HG03575 (cell line): ENCODE results near the gene NPSR1.
"Not testable (repeated sequence)": the region's sequence is repeated elsewhere in the genome, so short reads cannot be mapped to it uniquely, and the experiment has no call there.

Experiments
- ATAC-seq: cut with Tn5 transposase; IDR thresholded peaks from one replicate; pipeline ENCODE4 v1.9.1; 2021; ENCODE audit not compliant: unreplicated experiment, insufficient number of reproducible peaks, low FRiP score; ENCODE audit errors: extremely low read depth

The NPSR1 gene

GRCh38 chr7:34657632-34658268 lies at the start of gene NPSR1:
Gene NPSR1, plus strand, starts transcription at chr7:34658218. Its CDS starts 195 bp downstream, at chr7:34658413.
- no peak for ATAC-seq

- ATAC-seq = no peak
Observed at GRCh38 chr7:34612661-34613060, 45.4 kb upstream of the NPSR1 start.

- no peak for ATAC-seq
Observed at GRCh38 chr7:34620425-34620824, 37.6 kb upstream of the NPSR1 start.

- ATAC-seq = no peak
Observed at GRCh38 chr7:34622182-34622581, 35.8 kb upstream of the NPSR1 start.

GRCh38 chr7:34622771-34623250 lies 35.2 kb upstream of the NPSR1 start:
- no peak for ATAC-seq

- not testable (repeated sequence) for ATAC-seq
Observed at GRCh38 chr7:34628618-34629017, 29.4 kb upstream of the NPSR1 start.

GRCh38 chr7:34652809-34653208 lies 5.2 kb upstream of the NPSR1 start:
- no peak for ATAC-seq

GRCh38 chr7:34653787-34654186 lies 4.2 kb upstream of the NPSR1 start:
- ATAC-seq = no peak

GRCh38 chr7:34655384-34655783 lies 2.6 kb upstream of the NPSR1 start:
- no peak for ATAC-seq

GRCh38 chr7:34656041-34656440 lies 2.0 kb upstream of the NPSR1 start:
- no peak for ATAC-seq

- no peak for ATAC-seq
Observed at GRCh38 chr7:34659472-34660075, 1.6 kb downstream of the NPSR1 start.

GRCh38 chr7:34662058-34662708 lies 4.2 kb downstream of the NPSR1 start:
- ATAC-seq = no peak

- ATAC-seq = no peak
Observed at GRCh38 chr7:34664755-34665154, 6.7 kb downstream of the NPSR1 start.

GRCh38 chr7:34672430-34672829 lies 14.4 kb downstream of the NPSR1 start:
- no peak for ATAC-seq

GRCh38 chr7:34673066-34673465 lies 15.0 kb downstream of the NPSR1 start:
- no peak for ATAC-seq

GRCh38 chr7:34675749-34676374 lies 17.8 kb downstream of the NPSR1 start:
- no peak for ATAC-seq

- ATAC-seq = no peak
Observed at GRCh38 chr7:34677491-34677890, 19.5 kb downstream of the NPSR1 start.

- no peak for ATAC-seq
Observed at GRCh38 chr7:34687529-34687928, 29.5 kb downstream of the NPSR1 start.

GRCh38 chr7:34696415-34696814 lies 38.4 kb downstream of the NPSR1 start:
- no peak for ATAC-seq

GRCh38 chr7:34709771-34710170 lies 51.8 kb downstream of the NPSR1 start:
- ATAC-seq = no peak
